PC-9 (cell line): ENCODE results near the gene NARS2. TPM values are rescaled to one million over a fixed set of nuclear protein-coding genes. Genes with fewer than 3 reads are reported as not detected.

Experiments used
- Bru-seq: library from RNA; stranded (reverse); fragments of 400-500 nt; gene quantifications from one replicate; lab custom pipeline; 2021; lab: Mats Ljungman, UMichigan
- BruChase-seq, 2 experiments: library from RNA; stranded (reverse); fragments of 400-500 nt; gene quantifications; one replicate each; lab custom pipeline; 2021; lab: Mats Ljungman, UMichigan
- BruUV-seq: library from RNA; stranded (reverse); fragments of 400-500 nt; replicated peaks from 2 replicates; lab custom pipeline; 2021; lab: Mats Ljungman, UMichigan
- CTCF ChIA-PET: fragments of 300-600 bp; sonication (Branson Sonifier 250); formaldehyde crosslinking; loops from one replicate; lab custom pipeline; 2022; ENCODE audit warnings: antibody characterized with exemption; lab: Charles Lee
- POLR2A ChIA-PET: fragments of 300-600 bp; sonication (Branson Sonifier 250); formaldehyde crosslinking; loops from one replicate; lab custom pipeline; 2022; ENCODE audit warnings: antibody characterized with exemption; ENCODE audit not compliant: unreplicated experiment; lab: Charles Lee
- DNase-seq, 2 experiments: peaks; one replicate each; pipeline versions ENCODE4 v3.0.0 to v3.0.0-alpha.2; 2015 to 2022; ENCODE audit warnings: mixed read lengths in 1 of 2
- H2AFZ ChIP-seq: fragments of 200-600 bp; sonication (generic); 2 replicates; pipeline ENCODE4 v1.8.1; 2017; ENCODE audit warnings: antibody characterized with exemption
- H3F3A ChIP-seq: fragments of 200-600 bp; sonication (generic); 2 replicates; pipeline ENCODE4 v1.8.1; 2017; ENCODE audit warnings: antibody characterized with exemption, mild to moderate bottlenecking, low read depth; ENCODE audit not compliant: insufficient read depth
- H3K27ac ChIP-seq: fragments of 200-600 bp; sonication (generic); 2 replicates; pipeline ENCODE4 v1.6.1; 2016; ENCODE audit warnings: mixed run types
- H3K27me3 ChIP-seq: fragments of 200-600 bp; sonication (generic); 2 replicates; pipeline ENCODE4 v1.6.1; 2016; ENCODE audit warnings: low read depth, mixed run types; ENCODE audit not compliant: insufficient read depth
- H3K36me3 ChIP-seq: fragments of 200-600 bp; sonication (generic); 2 replicates; pipeline ENCODE4 v1.6.1; 2016; ENCODE audit warnings: low read depth, mixed run types
- H3K4me1 ChIP-seq: fragments of 200-600 bp; sonication (generic); replicated peaks from 2 replicates; pipeline ENCODE4 v1.6.1; 2016; ENCODE audit warnings: mixed run types; ENCODE audit not compliant: insufficient read depth
- H3K4me2 ChIP-seq: fragments of 200-600 bp; sonication (generic); 2 replicates; pipeline ENCODE4 v1.6.1; 2017; ENCODE audit warnings: mixed run types
- H3K4me3 ChIP-seq: fragments of 200-600 bp; sonication (generic); 2 replicates; pipeline ENCODE4 v1.6.1; 2016; ENCODE audit warnings: mixed run types
- H3K79me2 ChIP-seq: fragments of 200-600 bp; sonication (generic); 2 replicates; pipeline ENCODE4 v1.6.1; 2017; ENCODE audit warnings: low read depth, mixed run types
- H3K9me2 ChIP-seq: fragments of 200-600 bp; sonication (generic); 2 replicates; pipeline ENCODE4 v1.8.1; 2017; ENCODE audit warnings: mild to moderate bottlenecking; ENCODE audit not compliant: insufficient read depth
- H3K9me3 ChIP-seq: fragments of 200-600 bp; sonication (generic); 2 replicates; pipeline ENCODE4 v1.8.1; 2016; ENCODE audit warnings: low read depth; ENCODE audit not compliant: insufficient read depth
- H4K20me1 ChIP-seq: fragments of 200-600 bp; sonication (generic); 2 replicates; pipeline ENCODE4 v1.8.1; 2017; ENCODE audit not compliant: insufficient read depth
- CTCF ChIP-seq: fragments of 200-600 bp; sonication (generic); conservative IDR thresholded peaks from 2 replicates; pipeline ENCODE4 v1.6.1; 2017; ENCODE audit warnings: mixed run types, antibody characterized with exemption, mild to moderate bottlenecking, moderate library complexity
- EZH2 ChIP-seq: fragments of 200-600 bp; sonication (generic); IDR thresholded peaks from 2 replicates; pipeline ENCODE4 v1.8.0; 2017; ENCODE audit warnings: antibody characterized with exemption, low read depth
- intact Hi-C: fragments of 100-400 bp; cut with micrococcal nuclease; formaldehyde crosslinking; loops from one replicate; pipeline ENCODE4 v1.10.0; 2022; ENCODE audit not compliant: unreplicated experiment
- long read RNA-seq: library from polyadenylated mRNA; stranded (forward); transcript quantifications from one replicate; pipeline ENCODE4 v2.0.0, GENCODE V29; 2022
- total RNA-seq: library from RNA; stranded (reverse); gene quantifications from 2 replicates; pipeline ENCODE4 v1.2.3, GENCODE V29; 2021

Gene NARS2, protein sequence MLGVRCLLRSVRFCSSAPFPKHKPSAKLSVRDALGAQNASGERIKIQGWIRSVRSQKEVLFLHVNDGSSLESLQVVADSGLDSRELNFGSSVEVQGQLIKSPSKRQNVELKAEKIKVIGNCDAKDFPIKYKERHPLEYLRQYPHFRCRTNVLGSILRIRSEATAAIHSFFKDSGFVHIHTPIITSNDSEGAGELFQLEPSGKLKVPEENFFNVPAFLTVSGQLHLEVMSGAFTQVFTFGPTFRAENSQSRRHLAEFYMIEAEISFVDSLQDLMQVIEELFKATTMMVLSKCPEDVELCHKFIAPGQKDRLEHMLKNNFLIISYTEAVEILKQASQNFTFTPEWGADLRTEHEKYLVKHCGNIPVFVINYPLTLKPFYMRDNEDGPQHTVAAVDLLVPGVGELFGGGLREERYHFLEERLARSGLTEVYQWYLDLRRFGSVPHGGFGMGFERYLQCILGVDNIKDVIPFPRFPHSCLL
- total RNA-seq (22.4 and 25.1 TPM in 2 replicates), Bru-seq, nascent RNA (percentile 77 among the genes with signal in this experiment), BruChase-seq, experiment 1, labeled RNA remaining after a 2-hour chase (percentile 69 among the genes with signal in this experiment), BruChase-seq, experiment 2, labeled RNA remaining after a 6-hour chase (percentile 58 among the genes with signal in this experiment)
- long read RNA-seq, transcript NARS2-201 (14 exons, 2,519 nt): major isoform, 67 of 94 reads
- long read RNA-seq, partial matches to known transcripts: 4 of 94 reads
- long read RNA-seq, other reads (novel, unspliced or antisense): 23 of 94 reads

- Histone ChIP-seq H3K4me1 (peaks cover 23% of the 10 kb centered on the region; the same call in 1 of the 2 replicates), H3K4me2 (peak within 1 kb of the TSS; percentile 97), H3K27ac (peak within 1 kb of the TSS; percentile 13), H3K36me3 (0 out of 2 replicates have a peak, but pooled peaks cover 11% of the 10 kb centered on the region), H3F3A (peaks cover 10% of the 10 kb centered on the region; the same call in 1 of the 2 replicates), H3K79me2 (peaks cover 16% of the 10 kb centered on the region), H3K9me3 (no peaks in the 10 kb centered on the region), H4K20me1 (no peaks in the 10 kb centered on the region), H3K9me2 (no peaks in the 10 kb centered on the region), H3K27me3 (no peaks in the 10 kb centered on the region), H3K4me3 (peak within 1 kb of the TSS; percentile 71), H2AFZ (peak within 1 kb of the TSS; percentile 88)
- intact Hi-C loops: loop anchor here (5.0 to 10.0 kb wide), 2 partner anchors 157 to 430 kb away; partner anchors contain the start of gene GAB2
- ChIA-PET CTCF (interaction anchor here (0.6 to 1.6 kb wide), 3 partner anchors 10 to 1296 kb away, joined by 3 to 9 read pairs (median 7); no protein-coding TSS in a partner anchor), POLR2A (interaction anchor here (0.5 to 0.6 kb wide), 2 partner anchors 693 to 920 kb away, joined by 3 to 5 read pairs; no protein-coding TSS in a partner anchor)
- TF ChIP-seq CTCF: no peak
- no peak for TF ChIP-seq EZH2
- BruUV-seq: TSS peak; percentile 86
- peak; percentile 95 to 97 for DNase-seq
These were observed at the start of gene NARS2 for GRCh38 chr11:78574386-78575381. Gene NARS2 (minus strand): TSS chr11:78574864. CDS start chr11:78574488, 376 bp downstream.

DNA sequence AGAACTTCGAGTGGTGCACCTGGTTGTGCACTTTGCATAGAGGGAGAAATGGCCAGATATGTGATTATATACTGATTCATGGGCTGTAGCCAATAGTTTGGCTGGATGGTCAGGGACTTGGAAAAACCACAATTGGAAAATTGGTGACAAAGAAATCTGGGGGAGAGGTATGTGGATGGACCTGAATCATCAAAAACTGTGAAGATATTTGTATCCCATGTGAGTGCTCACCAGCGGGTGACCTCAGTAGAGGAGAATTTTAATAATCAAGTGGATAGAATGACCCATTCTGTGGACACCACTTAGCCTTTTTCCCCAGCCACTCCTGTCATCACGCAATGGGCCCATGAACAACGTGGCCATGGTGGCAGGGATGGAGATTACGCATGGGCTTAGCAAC is 48.0 kb upstream of the NARS2 start:
- H3K9me2 ChIP-seq: no peaks in the 10 kb centered on the region
- no peak overlapping the region for H3K4me2 ChIP-seq
- H2AFZ ChIP-seq: no peak overlapping the region
- no peaks in the 10 kb centered on the region for H3F3A ChIP-seq
- CTCF ChIA-PET: no interaction called here
- H3K4me3 ChIP-seq: no peak overlapping the region
- intact Hi-C loops: no loop called here
- no peaks in the 10 kb centered on the region for H3K36me3 ChIP-seq
- no peaks in the 10 kb centered on the region; the same call in 1 of the 2 replicates for H3K9me3 ChIP-seq
- no peak overlapping the region for H3K27ac ChIP-seq
- H3K79me2 ChIP-seq: no peaks in the 10 kb centered on the region
- TF ChIP-seq EZH2: no peak
- TF ChIP-seq CTCF: no peak
- no peak for DNase-seq
- no peaks in the 10 kb centered on the region for H3K4me1 ChIP-seq
- peaks cover 50% of the 10 kb centered on the region for H3K27me3 ChIP-seq
- BruUV-seq: no TSS peak
- H4K20me1 ChIP-seq: no peaks in the 10 kb centered on the region
- POLR2A ChIA-PET: no interaction called here
